Stimulated activated CD8-positive, alpha-beta memory T cell treated with anti-CD3 and anti-CD28 coated beads, Interleukin-4, amount 100 ng/mL, for 48 hours (primary cell): ENCODE measurements around the gene SLC25A26.
"Not testable (repeated sequence)": the region's sequence is repeated elsewhere in the genome, so short reads cannot be mapped to it uniquely, and the experiment has no call there.

Experiments used
- DNase-seq: peaks from one replicate; pipeline ENCODE4 v3.0.0-alpha.2; 2020

SLC25A26 gene

DNA sequence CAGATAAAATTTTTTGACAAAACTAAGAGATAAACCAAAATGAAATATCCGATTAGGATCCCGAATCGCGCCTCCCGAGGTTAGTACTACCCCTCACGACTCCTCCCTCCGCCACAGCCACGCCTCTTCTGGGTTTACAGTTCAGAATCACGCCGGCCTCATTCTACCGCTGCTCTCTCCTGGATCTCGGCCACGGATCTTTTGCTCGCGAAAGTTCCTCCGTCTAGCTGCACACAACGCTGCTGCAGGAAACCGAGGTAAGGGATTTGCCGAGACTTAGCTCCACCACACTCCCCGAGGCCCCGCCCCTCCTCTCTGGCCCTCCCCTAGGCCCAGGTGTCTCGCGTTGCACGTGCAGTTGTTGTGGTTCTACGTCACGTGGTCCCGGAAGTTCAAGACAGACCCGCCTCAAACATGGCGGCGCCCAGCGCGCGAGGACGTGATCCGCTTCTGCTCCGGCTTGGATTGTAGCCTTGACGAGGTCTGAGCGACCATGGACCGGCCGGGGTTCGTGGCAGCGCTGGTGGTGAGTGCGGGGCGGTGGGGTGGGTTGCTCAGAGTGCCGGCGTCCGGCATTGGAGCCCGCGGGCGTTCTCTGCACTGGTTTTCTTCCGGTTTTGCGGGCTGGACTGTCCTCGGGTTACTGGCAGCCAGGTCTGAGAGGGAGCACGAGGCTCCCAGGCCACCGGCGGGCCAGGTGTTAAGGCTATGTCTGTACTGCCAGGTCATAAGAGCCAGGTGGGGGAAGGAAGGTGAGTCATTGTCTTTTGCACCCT lies at the start of gene SLC25A26:
TSS of gene SLC25A26 (plus strand) at position 400 of the 776 bp plus-strand sequence. CDS start at position 494, 94 bp downstream.
- peak; percentile 96 for DNase-seq

GRCh38 chr3:66172394-66172793 lies 48.4 kb upstream of the SLC25A26 start:
- no peak for DNase-seq

DNA sequence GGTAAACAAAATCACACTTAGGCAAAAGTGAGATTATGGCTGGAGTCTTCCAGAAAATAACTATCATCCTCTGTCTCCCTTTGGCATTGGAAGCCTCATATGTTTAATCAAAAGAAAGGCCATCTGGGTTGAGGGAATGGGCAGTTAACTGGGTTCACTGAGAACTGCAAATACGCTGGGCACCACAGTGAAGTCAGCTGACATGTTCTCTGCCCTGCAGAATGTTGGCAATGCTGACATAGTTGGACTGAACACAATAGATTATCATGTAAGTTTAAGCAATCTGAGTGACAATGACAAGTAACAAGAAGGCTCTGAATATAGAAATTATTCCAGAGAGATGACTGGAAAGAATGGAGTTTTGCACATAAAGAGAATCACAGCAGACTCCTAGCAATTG lies 43.8 kb upstream of the SLC25A26 start:
- DNase-seq, result no peak

- DNase-seq, result no peak
These were observed 42.6 kb upstream of the SLC25A26 start for GRCh38 chr3:66178206-66178605.

GRCh38 chr3:66179793-66180192 lies 41.0 kb upstream of the SLC25A26 start:
- DNase-seq, result no peak

DNA sequence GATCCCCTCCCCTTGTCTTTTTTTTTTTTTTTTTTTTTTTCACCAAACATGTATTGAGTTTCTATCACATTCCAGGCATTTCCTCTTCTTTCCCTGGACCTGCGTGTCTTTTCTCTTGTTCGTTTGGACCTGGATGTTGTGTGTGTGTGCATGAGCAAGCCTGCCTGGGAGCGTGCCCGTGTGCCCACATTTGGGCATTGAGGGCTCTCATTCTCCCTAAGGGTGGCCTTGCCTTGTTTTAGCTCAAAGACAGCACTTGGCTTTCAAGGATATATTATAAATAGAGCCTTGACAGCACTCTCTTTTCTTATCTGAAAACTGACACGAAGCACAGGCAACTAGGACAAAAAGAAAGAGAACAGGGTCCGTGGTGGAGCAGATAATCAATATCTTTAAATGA lies 39.0 kb upstream of the SLC25A26 start:
- DNase-seq, result no peak

GRCh38 chr3:66182246-66182645 lies 38.6 kb upstream of the SLC25A26 start:
- DNase-seq, result no peak

DNA sequence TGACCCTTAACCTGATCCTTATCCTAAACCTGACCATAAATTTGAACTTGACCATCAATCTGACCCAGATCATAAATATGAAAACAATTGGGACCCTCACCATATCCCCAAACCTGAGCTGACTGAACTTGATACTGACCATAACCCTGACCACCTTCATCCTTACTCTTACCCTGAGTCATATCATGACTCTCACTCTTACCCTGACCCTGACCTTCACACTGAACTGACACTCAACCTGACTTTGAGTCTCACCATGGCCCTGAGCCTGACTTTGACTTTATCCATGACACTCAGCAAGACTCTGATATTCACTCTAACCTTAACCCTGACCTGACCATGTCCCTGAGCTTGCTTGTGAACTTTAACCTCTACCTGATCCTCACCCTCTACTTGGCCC lies 34.3 kb upstream of the SLC25A26 start:
- DNase-seq, result no peak

GRCh38 chr3:66195347-66195783 lies 25.4 kb upstream of the SLC25A26 start:
- DNase-seq, result peak; percentile 48

GRCh38 chr3:66196633-66197032 lies 24.2 kb upstream of the SLC25A26 start:
- DNase-seq, result no peak

- no peak for DNase-seq
These were observed 22.2 kb upstream of the SLC25A26 start for GRCh38 chr3:66198437-66199088.

- DNase-seq, result no peak
These were observed 21.7 kb upstream of the SLC25A26 start for GRCh38 chr3:66199089-66199473.

DNA sequence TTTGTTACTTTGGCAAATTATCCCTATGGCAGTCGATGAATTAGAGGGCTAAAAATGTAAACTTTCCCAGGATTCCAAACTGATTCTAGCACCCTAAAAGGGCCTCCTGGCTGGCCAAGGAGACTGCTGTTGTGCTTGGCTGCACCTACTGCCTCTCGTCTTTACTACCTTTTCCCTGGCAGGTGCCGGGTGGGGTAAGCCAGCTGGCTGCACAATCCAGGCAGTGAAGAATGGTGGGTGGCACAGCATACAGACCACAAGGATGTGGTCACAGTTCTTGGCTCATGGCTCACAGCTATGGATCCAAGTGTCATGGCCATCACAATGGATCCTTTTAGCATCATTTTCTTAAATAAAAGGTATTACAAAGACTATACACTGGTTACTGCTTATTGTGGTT lies 20.7 kb upstream of the SLC25A26 start:
- no peak for DNase-seq

GRCh38 chr3:66200786-66201185 lies 20.0 kb upstream of the SLC25A26 start:
- DNase-seq, result no peak

DNA sequence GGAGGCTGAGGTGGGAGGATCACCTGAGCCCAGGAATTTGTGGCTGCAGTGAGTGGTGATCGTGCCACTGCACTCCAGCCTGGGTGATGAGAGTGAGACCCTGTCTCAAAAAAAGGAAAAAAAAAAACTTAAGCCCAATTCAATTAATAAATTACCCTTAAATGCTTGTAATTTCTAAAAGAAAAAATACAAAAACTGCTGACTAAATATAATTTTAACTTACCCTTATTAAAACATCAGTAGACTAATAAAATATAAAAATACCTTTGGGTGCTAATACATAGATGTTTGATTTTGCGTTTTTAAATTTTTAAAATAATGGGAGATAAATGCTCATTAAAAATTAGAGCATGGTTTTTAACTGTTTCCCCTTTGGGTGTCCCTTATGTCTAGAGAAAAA lies 17.5 kb upstream of the SLC25A26 start:
- DNase-seq, result no peak

- no peak for DNase-seq
These were observed 14.0 kb upstream of the SLC25A26 start for GRCh38 chr3:66206806-66207205.

- DNase-seq, result no peak
These were observed 12.6 kb upstream of the SLC25A26 start for GRCh38 chr3:66208189-66208588.

- no peak for DNase-seq
These were observed 10.0 kb upstream of the SLC25A26 start for GRCh38 chr3:66210687-66211295.

- DNase-seq, result no peak
These were observed 9.0 kb upstream of the SLC25A26 start for GRCh38 chr3:66211779-66212178.

- no peak for DNase-seq
These were observed 5.7 kb upstream of the SLC25A26 start for GRCh38 chr3:66215106-66215505.

GRCh38 chr3:66220066-66220465 lies 735 bp upstream of the SLC25A26 start:
- DNase-seq, result no peak

DNA sequence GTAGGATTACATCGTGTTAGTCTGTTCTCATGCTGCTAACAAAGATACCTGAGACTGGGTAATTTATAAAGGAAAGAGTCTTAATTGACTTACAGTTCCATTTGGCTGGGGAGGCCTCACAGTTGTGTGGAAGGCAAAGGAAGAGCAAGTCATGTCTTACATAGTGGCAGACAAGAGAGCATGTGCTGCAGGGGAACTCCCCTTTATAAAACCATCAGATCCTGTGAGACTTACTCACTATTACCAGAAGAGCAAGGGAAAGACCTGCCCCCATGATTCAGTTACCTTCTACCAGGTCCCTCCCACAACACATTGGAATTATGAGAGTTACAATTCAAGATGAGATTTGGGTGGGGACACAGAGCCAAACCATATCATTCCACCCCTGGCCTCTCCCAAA lies 3.4 kb downstream of the SLC25A26 start:
- DNase-seq, result no peak

- not testable (repeated sequence) for DNase-seq
These were observed 5.3 kb downstream of the SLC25A26 start for GRCh38 chr3:66226093-66226492.

DNA sequence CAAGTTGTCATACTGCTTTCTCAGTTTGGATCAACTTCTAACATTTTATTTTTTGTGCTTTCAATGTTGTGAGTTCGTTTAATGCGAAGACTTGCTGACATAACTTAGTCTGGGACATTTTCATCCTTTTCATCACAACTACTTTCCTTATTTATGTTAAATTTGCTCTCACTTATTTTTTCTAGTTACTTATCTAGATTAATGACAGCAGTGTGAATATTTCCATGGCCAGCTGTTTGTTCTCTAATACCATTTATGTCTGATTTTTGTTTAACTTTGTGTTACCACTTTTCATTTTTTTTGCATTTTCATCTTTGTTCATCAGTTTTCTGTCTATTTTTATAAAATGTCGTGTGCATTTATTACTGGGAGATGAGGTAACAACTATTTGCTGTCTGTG lies 6.2 kb downstream of the SLC25A26 start:
- no peak for DNase-seq
